SKM-1 (cell line): ENCODE measurements around the gene SORCS2.

Experiments
- DNase-seq: peaks from one replicate; lab custom pipeline; 2025; ENCODE audit not compliant: unreplicated experiment; lab: John Stamatoyannopoulos, UW

SORCS2 gene

DNA sequence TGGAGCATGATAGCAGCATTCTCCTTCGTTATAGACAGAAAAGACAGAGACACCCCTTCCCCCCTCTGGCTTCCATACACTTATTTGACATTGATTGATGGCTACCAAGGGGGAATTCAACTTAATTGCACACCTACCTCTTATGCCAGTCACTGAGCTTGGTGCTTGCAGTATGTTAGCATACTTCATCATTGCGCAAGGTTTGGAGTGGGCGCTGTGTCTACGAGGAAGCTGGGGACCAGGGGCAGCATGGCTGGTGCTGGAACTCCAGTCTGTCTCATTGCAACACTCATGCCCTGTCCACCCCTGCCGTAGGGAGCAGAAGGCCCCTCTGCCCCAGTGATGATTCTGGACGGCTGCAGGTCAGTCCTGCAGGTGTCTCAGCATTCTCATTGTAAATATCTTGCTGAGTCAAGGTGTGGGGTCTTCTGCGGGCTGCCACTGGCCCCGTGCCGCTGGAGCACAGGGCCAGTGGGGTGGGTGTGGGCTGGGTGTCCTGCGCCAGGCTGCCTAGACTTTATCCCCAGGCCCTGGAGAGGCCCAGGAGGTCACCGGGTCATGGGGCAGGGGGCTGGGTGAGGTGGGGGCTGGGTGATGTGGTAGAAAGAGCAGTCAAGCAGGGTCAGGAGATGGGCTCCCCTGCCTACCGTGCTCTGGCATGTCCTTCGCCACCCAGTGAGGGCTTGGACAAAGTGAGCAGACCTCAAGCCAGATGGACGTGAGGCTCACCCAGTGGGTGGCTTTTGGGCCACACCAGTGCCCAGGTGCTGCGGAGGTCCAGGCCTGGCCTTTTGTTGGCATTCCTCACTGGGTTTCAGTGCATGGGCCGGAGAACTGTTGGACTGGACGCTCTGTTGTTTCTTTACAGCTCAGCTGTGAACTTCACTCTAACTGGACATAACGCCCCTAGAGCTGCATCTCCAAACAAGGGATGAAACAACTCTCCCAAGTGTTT is 156.9 kb downstream of the SORCS2 start:
- no peak for DNase-seq

DNA sequence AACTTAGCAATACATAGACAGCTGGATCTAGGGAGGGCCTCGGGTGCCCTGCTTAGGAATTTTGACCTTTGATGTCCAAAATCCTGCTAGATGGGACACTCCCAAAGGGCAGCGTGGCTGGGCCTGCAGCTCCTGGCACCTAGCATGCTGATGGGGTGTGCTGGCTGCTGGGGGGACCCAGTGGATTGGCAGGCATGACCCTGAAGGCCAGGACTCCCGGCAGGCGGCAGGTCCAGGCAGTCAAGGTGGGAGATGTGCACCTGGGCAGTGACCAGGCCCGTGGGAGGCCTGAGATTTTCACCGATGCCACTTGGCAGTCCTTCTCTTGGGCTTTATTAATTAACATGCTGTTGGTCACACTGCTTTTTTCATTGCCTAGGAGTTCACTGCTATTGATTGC is 158.1 kb downstream of the SORCS2 start:
- no peak for DNase-seq

GRCh38 chr4:7351014-7351413 is 158.7 kb downstream of the SORCS2 start:
- DNase-seq = no peak

- no peak for DNase-seq
Observed at GRCh38 chr4:7352486-7352885, 160.1 kb downstream of the SORCS2 start.

DNA sequence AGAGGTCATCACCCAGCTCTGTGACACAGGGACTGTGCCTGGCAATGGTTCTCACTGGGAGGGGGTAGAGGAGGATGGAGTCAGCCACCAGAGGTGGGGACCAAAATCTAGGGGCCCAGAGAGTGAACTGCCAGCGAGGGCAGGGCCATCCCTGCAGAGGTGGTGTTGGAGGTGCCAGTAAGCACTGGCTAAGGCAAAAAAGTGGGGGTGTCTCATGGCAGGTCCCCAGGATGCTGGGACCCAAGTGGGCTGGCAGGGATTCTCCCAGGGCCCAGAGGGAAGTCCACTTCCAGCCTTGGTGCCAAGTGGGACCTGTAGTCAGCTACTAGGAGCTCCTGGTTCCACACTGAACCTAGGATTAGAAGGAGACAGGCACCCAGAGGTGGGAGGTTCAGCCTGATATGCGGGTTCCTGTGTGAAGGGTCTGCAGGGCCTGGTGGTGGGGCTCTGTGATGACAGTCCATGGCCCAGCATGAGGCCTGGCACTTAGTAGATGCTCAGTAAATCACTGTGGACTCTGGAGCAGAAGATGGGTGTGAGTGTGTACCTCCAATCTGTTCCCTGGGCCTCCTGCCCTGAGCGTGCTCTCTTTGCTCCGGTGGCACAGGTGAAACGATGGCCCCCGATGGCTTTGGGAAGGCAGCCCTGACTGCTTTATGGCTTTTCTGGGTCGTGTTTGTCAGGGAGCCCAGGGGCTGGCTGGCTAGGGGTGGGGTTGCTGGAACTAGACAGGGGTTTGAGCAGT is 160.9 kb downstream of the SORCS2 start:
- DNase-seq = no peak

GRCh38 chr4:7353846-7354610 is 161.7 kb downstream of the SORCS2 start:
- DNase-seq = no peak

- DNase-seq = no peak
Observed at GRCh38 chr4:7354927-7355326, 162.6 kb downstream of the SORCS2 start.

DNA sequence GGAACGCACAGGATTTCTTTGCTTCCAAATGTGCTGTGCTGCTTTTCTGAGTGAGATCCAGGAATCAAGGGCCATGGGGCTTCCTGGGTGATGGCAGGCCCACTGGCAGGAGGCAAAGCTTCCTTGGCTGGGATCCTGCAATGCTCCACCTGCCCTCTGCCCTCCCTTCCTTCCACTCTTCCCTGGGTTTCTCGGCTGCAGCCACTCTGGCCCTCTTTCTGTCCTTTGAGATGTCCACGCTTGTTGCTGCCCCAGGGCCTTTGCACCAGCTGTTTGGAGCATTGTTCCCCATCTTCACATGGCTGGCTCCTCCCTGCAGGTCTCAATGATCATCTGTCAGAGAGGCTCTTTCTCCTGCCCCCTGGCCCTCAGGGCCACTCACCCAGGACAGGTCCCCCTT is 163.5 kb downstream of the SORCS2 start:
- no peak for DNase-seq

DNA sequence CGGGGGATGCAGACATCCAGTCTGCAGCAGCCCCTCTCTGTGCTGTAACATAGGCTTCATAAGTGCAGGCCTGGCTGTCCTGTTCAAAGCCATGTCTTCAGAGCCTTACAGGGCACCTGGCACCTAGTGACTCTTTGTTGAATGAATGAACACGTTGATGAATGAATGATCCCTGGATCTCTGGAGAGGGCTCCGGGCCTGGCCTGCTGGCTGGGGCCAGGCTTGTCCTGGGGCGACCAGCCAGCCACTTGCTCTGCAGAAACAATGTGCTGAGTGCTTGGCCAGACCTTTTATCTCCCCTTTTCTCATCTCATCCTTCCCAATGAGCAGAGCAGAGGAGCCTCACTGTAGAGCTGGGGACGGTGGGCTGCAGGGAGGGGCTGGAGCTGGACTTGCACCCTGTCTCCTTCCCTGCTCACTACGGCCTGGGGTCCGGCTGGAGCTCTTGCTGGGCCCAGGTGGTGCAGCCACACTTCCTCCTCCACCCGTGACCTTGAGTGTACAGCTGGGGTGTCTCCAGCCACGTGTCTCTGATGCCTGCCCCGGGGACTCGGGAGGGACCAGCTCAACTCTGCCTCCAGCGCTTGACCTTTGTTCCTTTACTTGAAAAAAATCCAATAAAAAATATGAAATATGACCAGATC is 164.5 kb downstream of the SORCS2 start:
- no peak for DNase-seq

GRCh38 chr4:7357323-7357722 is 165.0 kb downstream of the SORCS2 start:
- no peak for DNase-seq

GRCh38 chr4:7358100-7358735 is 165.9 kb downstream of the SORCS2 start:
- no peak for DNase-seq

- no peak for DNase-seq
Observed at GRCh38 chr4:7359400-7360062, 167.2 kb downstream of the SORCS2 start.

DNA sequence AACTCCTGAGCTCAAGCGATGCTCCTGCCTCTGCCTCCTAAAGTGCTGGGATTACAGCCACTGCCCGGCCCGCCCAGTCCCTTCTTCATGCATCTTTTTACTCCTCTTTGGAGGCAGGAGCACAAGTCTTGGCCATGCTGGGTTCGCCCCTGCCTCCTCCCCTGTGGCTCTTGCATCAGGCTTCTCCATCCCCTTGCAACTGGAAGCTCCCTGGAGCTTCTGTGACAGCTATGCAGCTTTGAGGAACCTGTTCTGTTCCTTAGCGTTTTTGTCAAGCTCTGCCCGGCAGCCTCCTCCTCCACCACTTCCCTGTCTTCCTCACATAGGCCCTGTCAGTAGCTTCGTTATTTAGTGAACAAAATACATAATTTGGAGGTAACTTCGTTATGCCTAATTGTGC is 168.5 kb downstream of the SORCS2 start:
- no peak for DNase-seq

- no peak for DNase-seq
Observed at GRCh38 chr4:7361280-7361895, 169.1 kb downstream of the SORCS2 start.

- DNase-seq = no peak
Observed at GRCh38 chr4:7362341-7362740, 170.0 kb downstream of the SORCS2 start.

DNA sequence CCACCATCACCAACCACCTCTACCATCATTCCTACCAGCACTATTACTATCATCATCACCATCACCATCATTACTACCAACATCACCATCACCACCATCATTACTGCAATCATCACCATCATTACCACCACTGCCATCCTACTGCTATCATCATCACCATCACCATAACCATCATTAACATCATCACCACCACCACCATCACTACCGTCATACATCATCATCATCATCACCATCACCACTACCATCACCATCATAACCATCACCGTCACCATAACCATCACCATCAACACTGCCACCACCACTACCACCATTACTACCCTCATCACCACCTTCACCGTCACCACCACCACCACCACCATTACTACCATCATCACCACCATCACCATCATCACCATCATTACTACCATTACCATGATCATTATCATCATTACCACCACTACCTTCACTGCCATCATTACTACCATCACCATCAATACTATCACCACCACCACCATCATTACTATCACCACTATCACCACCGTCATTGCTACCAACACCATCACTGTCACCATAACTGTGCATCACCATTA is 170.6 kb downstream of the SORCS2 start:
- no peak for DNase-seq

DNA sequence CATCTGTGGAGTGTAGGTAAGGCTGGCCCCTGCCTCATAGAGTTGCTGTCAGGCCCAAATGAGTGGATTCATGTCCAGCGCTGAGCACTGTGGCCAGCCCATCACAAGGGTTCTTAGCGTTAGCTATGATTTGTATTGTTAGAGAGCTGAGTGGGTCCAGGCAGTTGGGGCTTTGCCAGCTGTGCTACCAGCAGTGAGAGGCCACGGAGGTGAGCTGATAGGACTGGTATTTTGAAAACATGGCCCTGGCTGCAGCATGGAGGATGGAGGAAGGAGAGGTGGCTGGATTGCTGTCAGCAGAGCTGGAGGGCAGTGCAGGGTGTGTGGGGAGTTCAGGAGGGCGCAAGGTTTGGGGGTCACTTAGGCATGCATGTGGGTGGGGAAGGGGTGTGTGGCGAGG is 172.6 kb downstream of the SORCS2 start:
- DNase-seq = no peak

GRCh38 chr4:7365462-7366179 is 173.3 kb downstream of the SORCS2 start:
- no peak for DNase-seq
